ENCODE data around the gene CORO2B.

CORO2B gene

GRCh38 chr15:68764090-68764489 lies 185.3 kb downstream of the CORO2B start:
- no peak for TF ChIP-seq CTCF (IDR thresholded peaks at IDR 0.05; ENCODE audit: borderline replicate concordance, control extremely low read depth, extremely low read depth, insufficient read depth, missing control alignments)

GRCh38 chr15:68765602-68766368 lies 187.0 kb downstream of the CORO2B start:
- DNase-seq (ENCODE audit: low spot score), result no peak
- in situ Hi-C loops (cut with MboI; ENCODE audit: low sequenced_read_pairs, unreplicated experiment), result no loop called here
- no peak for TF ChIP-seq CTCF (IDR thresholded peaks at IDR 0.05; ENCODE audit: borderline replicate concordance, control extremely low read depth, extremely low read depth, insufficient read depth, missing control alignments)

More at GRCh38 chr15:68764090-68764489, 185.3 kb downstream of the CORO2B start:
- DNase-seq (ENCODE audit: low spot score), result no peak
- in situ Hi-C loops (cut with MboI; ENCODE audit: low sequenced_read_pairs, unreplicated experiment), result no loop called here

GRCh38 chr15:68767833-68768232 lies 189.0 kb downstream of the CORO2B start:
- in situ Hi-C loops (cut with MboI; ENCODE audit: low sequenced_read_pairs, unreplicated experiment), result no loop called here
- no peak for TF ChIP-seq CTCF (IDR thresholded peaks at IDR 0.05; ENCODE audit: borderline replicate concordance, control extremely low read depth, extremely low read depth, insufficient read depth, missing control alignments)
- DNase-seq (ENCODE audit: low spot score), result no peak

GRCh38 chr15:68768321-68768720 lies 189.5 kb downstream of the CORO2B start:
- no peak for TF ChIP-seq CTCF (IDR thresholded peaks at IDR 0.05; ENCODE audit: borderline replicate concordance, control extremely low read depth, extremely low read depth, insufficient read depth, missing control alignments)
- DNase-seq (ENCODE audit: low spot score), result no peak
- in situ Hi-C loops (cut with MboI; ENCODE audit: low sequenced_read_pairs, unreplicated experiment), result no loop called here

GRCh38 chr15:68769702-68770101 lies 190.9 kb downstream of the CORO2B start:
- TF ChIP-seq CTCF (IDR thresholded peaks at IDR 0.05; ENCODE audit: borderline replicate concordance, control extremely low read depth, extremely low read depth, insufficient read depth, missing control alignments), result no peak
- DNase-seq (ENCODE audit: low spot score), result no peak
- in situ Hi-C loops (cut with MboI; ENCODE audit: low sequenced_read_pairs, unreplicated experiment), result no loop called here

GRCh38 chr15:68770216-68770615 lies 191.4 kb downstream of the CORO2B start:
- no peak for DNase-seq (ENCODE audit: low spot score)
- no peak for TF ChIP-seq CTCF (IDR thresholded peaks at IDR 0.05; ENCODE audit: borderline replicate concordance, control extremely low read depth, extremely low read depth, insufficient read depth, missing control alignments)
- in situ Hi-C loops (cut with MboI; ENCODE audit: low sequenced_read_pairs, unreplicated experiment), result no loop called here
